PC-3 (cell line): ENCODE results near the gene APBA2.

Experiments
- EZH2 ChIP-seq: fragments of 300-600 bp; sonication (generic); IDR thresholded peaks from one replicate; pipeline ENCODE4 v1.6.1; 2017; ENCODE audit warnings: antibody characterized with exemption, mild to moderate bottlenecking, low read length; ENCODE audit not compliant: unreplicated experiment
- TF ChIP-seq, protein P1 (sequence below): fragments of 300-600 bp; sonication (generic); conservative IDR thresholded peaks from 2 replicates; pipeline ENCODE4 v1.5.1; 2017; ENCODE audit warnings: antibody characterized with exemption, low read depth, mild to moderate bottlenecking, low read length

DNA sequence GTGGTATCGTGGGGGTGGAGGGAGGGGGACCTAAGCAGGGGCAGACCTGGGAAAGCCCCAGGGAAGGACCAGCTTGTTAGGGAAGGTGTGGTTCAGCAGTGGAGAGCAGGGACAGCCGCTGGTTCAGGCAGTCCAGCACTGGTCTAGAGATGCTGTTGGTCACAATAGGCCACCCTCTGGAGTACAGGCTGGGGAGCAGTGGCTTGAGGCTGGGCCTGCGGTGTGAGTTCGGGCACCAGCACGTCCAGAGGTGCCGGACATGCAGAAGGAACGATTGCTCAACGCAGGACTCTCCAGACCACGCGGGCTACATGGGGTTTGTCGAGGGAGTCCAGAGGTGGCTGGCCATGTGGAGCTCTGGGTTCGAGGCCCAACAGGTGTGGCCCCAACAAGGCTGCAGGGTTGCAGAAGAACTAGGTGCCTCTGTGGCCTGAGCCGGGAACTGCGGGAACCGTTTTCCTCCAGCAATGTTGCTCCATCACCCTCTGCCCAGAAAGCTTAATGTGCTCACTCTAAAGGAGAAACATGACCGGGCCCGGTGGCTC, 143.9 kb downstream of the APBA2 start:
- TF ChIP-seq, protein P1, sequence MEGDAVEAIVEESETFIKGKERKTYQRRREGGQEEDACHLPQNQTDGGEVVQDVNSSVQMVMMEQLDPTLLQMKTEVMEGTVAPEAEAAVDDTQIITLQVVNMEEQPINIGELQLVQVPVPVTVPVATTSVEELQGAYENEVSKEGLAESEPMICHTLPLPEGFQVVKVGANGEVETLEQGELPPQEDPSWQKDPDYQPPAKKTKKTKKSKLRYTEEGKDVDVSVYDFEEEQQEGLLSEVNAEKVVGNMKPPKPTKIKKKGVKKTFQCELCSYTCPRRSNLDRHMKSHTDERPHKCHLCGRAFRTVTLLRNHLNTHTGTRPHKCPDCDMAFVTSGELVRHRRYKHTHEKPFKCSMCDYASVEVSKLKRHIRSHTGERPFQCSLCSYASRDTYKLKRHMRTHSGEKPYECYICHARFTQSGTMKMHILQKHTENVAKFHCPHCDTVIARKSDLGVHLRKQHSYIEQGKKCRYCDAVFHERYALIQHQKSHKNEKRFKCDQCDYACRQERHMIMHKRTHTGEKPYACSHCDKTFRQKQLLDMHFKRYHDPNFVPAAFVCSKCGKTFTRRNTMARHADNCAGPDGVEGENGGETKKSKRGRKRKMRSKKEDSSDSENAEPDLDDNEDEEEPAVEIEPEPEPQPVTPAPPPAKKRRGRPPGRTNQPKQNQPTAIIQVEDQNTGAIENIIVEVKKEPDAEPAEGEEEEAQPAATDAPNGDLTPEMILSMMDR, result no peak
- no peak for TF ChIP-seq EZH2
